Uterus (tissue), 4 donors: ENCODE measurements around the gene C1orf21. TPM values are rescaled to one million over a fixed set of nuclear protein-coding genes. Genes with fewer than 3 reads are reported as not detected.
A peak's percentile ranks its signal among the peaks of the same experiment; 100 is the strongest.

ENCODE experiments used
- DNase-seq, 2 donors: peaks; one replicate each; pipeline ENCODE4 v3.0.0-alpha.2; 2019 to 2020
- H3K27ac ChIP-seq, 2 donors: fragments of 200-600 bp; sonication (generic); 1 replicate in 1 of 2; 2 replicates in 1 of 2; pipeline ENCODE4 v1.5.1; 2016 to 2018
- H3K27me3 ChIP-seq, 2 donors: fragments of 200-600 bp; sonication (generic); one replicate each; pipeline ENCODE4 v1.5.1; 2018 to 2019; ENCODE audit warnings: control low read depth in 1 of 2
- H3K36me3 ChIP-seq, 2 donors: fragments of 200-600 bp; sonication (generic); one replicate each; pipeline ENCODE4 v1.5.1; 2019; ENCODE audit warnings: control low read depth in 1 of 2
- H3K4me1 ChIP-seq, 2 donors: fragments of 200-600 bp; sonication (generic); one replicate each; pipeline ENCODE4 v1.5.1; 2018 to 2019; ENCODE audit warnings: control low read depth in 1 of 2
- H3K4me3 ChIP-seq, 2 donors: fragments of 200-600 bp; sonication (generic); 1 replicate in 1 of 2; 2 replicates in 1 of 2; pipeline ENCODE4 v1.5.1; 2018 to 2019; ENCODE audit warnings: mild to moderate bottlenecking in 1 of 2
- H3K9me3 ChIP-seq, 2 donors: fragments of 200-600 bp; sonication (generic); one replicate each; pipeline ENCODE4 v1.5.1; 2019; ENCODE audit warnings: control low read depth in 1 of 2
- POLR2A ChIP-seq, 2 donors: fragments of 450-650 bp; IDR thresholded peaks; one replicate each; pipeline ENCODE4 v1.6.1; 2016; ENCODE audit warnings: antibody characterized with exemption in 2 of 2, mild to moderate bottlenecking in 1 of 2, moderate library complexity in 1 of 2
- intact Hi-C: fragments of 100-400 bp; cut with DNase I; formaldehyde crosslinking; loops from one replicate; pipeline ENCODE4 v1.15.1; 2023; ENCODE audit warnings: low total_unique reads
- total RNA-seq, 4 donors: library from RNA; depleted of rRNA in 3 of 4; stranded (reverse); fragments of >200 nt in 3 of 4; gene quantifications; one replicate each; pipeline versions ENCODE4 v1.1.0 to v1.2.4, GENCODE V29; 2014 to 2023
- TF ChIP-seq, protein P1 (sequence below), 4 experiments: fragments of 200-600 bp in 2 of 4; fragments of 450-650 bp in 2 of 4; sonication (generic) in 2 of 4; IDR thresholded peaks; one replicate each; pipeline ENCODE4 v1.5.1; 2016 to 2019; ENCODE audit warnings: antibody characterized with exemption in 4 of 4, mild to moderate bottlenecking in 2 of 4, moderate library complexity in 1 of 4
- donor health status: DM: yes; HTN: yes; CAD: no.

The C1orf21 gene
- total RNA-seq, 4 donors from 2014 or later, result 15.0 to 71.0 (median 44.5) TPM

DNA sequence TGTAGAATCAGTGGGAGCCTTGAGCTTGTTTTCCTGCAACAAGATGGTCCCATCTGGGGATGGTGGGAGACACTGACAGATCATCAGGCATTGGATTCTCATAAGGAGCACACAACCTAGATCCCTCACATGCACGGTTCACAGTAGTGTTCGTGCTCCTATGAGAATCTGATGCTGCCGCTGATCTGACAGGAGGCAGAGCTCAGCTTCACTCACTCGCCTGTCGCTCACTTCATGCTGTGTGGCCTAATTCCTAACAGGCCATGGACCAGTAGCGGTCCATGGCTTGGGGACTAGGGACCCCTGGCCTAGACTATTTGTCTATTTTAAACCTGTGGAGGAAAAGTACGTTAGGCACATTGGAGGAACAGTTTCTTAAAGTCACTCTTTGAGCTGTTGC lies 227.8 kb downstream of the C1orf21 start:
- no peaks in the 10 kb centered on the region for H3K27me3 ChIP-seq

DNA sequence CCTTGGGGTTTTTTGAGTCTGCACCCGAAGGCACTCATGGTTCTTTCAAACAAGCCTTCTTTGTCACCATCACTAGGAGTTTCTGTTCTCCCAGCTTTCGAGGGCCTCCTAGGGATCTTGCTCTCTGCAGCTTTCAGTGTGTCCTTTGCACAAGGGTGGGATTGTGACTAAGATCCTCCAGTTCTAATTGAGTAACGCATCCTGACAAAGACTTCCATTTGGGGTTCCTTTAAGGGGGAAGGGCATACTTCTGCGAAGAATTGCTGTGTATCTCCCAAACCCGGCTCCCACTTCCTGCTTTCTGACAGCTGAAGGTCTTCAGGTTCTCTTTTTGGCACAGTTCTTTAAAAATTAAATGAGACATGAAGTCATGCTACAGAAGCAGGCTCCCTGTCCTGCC lies 228.5 kb downstream of the C1orf21 start:
- DNase-seq, result no peak
- H3K4me1 ChIP-seq, result no peaks in the 10 kb centered on the region
- no peak for TF ChIP-seq POLR2A (IDR thresholded peaks at IDR 0.05)
- TF ChIP-seq, protein P1, sequence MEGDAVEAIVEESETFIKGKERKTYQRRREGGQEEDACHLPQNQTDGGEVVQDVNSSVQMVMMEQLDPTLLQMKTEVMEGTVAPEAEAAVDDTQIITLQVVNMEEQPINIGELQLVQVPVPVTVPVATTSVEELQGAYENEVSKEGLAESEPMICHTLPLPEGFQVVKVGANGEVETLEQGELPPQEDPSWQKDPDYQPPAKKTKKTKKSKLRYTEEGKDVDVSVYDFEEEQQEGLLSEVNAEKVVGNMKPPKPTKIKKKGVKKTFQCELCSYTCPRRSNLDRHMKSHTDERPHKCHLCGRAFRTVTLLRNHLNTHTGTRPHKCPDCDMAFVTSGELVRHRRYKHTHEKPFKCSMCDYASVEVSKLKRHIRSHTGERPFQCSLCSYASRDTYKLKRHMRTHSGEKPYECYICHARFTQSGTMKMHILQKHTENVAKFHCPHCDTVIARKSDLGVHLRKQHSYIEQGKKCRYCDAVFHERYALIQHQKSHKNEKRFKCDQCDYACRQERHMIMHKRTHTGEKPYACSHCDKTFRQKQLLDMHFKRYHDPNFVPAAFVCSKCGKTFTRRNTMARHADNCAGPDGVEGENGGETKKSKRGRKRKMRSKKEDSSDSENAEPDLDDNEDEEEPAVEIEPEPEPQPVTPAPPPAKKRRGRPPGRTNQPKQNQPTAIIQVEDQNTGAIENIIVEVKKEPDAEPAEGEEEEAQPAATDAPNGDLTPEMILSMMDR (IDR thresholded peaks at IDR 0.05), result no peak
- intact Hi-C loops, result no loop called here
- H3K4me3 ChIP-seq, result no peak overlapping the region
- H3K36me3 ChIP-seq, result no peaks in the 10 kb centered on the region
- H3K27ac ChIP-seq, result no peak overlapping the region
- H3K27me3 ChIP-seq, result no peaks in the 10 kb centered on the region
- H3K9me3 ChIP-seq, result no peaks in the 10 kb centered on the region

More for the DNA sequence above, 227.8 kb downstream of the C1orf21 start:
- no peak overlapping the region for H3K27ac ChIP-seq
- H3K4me1 ChIP-seq, result no peaks in the 10 kb centered on the region
- TF ChIP-seq, protein P1 (IDR thresholded peaks at IDR 0.05), result no peak
- no peak for TF ChIP-seq POLR2A (IDR thresholded peaks at IDR 0.05)
- no peaks in the 10 kb centered on the region for H3K36me3 ChIP-seq
- no peak for DNase-seq
- intact Hi-C loops, result no loop called here
- no peak overlapping the region for H3K4me3 ChIP-seq
- no peaks in the 10 kb centered on the region for H3K9me3 ChIP-seq

DNA sequence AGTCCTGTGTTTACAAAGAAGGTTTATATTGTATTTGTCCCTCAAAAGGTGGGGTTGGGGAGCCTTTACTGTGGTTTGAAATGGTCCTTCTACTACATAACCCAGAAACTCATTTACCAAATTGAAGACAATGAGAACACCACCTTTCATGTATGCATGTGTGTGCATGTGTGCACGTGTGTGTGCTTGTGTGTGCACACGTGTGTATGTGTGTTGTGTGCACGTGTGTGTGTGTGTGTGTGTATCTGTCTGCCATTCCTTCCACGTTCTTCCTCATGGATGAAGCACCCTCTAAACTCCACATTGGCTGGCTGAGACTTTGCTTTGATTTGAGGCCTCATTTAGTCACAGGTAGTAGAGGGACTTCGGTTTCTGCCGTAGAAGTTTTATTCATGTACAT lies 229.7 kb downstream of the C1orf21 start:
- Histone ChIP-seq H3K36me3 (no peaks in the 10 kb centered on the region), H3K9me3 (no peaks in the 10 kb centered on the region), H3K4me1 (no peaks in the 10 kb centered on the region), H3K27ac (no peak overlapping the region), H3K4me3 (no peak overlapping the region), H3K27me3 (no peaks in the 10 kb centered on the region)
- intact Hi-C loops, result no loop called here
- DNase-seq, result no peak
- TF ChIP-seq, protein P1 (IDR thresholded peaks at IDR 0.05), result no peak
- TF ChIP-seq POLR2A (IDR thresholded peaks at IDR 0.05), result no peak

DNA sequence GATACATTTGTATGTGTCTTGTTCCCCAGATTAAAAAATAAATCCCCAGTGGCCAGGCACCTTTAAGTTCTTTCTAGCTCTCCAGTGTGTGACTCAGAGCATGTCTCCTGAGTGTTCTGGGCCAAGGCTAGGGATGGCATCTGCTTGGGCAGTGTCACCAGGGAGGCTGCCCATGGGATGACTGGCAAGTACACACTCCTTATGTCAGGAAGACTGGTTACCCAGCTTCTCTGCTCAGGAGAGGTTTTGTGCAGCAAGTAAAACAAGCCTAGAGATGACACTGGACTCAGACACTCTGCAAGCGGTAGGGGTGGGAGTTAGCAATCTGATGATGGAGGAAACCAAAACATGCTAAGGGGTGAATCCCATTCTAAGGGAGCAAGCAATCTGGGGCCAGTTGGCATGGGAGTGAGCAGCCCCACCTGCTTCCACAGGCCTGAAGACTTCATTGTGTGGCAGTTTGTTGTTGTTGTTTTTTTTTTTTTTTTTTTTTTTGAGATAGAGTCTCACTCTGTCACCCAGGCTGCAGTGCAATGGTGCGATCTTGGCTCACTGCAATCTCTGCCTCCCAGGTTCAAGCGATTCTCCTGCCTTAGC lies 230.7 kb downstream of the C1orf21 start:
- Histone ChIP-seq H3K4me1 (no peaks in the 10 kb centered on the region), H3K36me3 (no peaks in the 10 kb centered on the region), H3K27ac (no peak overlapping the region), H3K9me3 (no peaks in the 10 kb centered on the region), H3K4me3 (no peak overlapping the region), H3K27me3 (no peaks in the 10 kb centered on the region)
- intact Hi-C loops, result no loop called here
- no peak for DNase-seq
- no peak for TF ChIP-seq POLR2A (IDR thresholded peaks at IDR 0.05)
- TF ChIP-seq, protein P1 (IDR thresholded peaks at IDR 0.05), result no peak

DNA sequence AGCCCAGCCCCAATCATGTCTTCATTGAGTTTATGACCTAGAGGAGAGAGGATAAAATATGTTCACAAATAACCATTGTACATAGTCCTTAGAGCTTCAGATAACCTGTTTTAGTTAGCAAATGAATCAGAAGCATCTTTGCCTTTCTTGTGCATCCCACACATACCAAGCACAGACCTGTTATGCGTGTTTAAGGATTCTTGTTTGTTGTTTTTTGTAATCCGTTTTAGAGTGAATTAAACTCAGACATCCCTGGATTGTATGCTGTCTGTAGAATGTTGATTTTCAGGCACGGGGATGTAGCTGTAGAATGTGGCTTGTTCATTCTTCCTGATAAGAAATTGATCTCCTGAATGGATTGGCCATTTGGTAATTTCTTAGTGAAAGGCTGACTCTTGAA lies 232.0 kb downstream of the C1orf21 start:
- TF ChIP-seq POLR2A (IDR thresholded peaks at IDR 0.05), result no peak
- TF ChIP-seq, protein P1 (IDR thresholded peaks at IDR 0.05), result no peak
- H3K9me3 ChIP-seq, result no peaks in the 10 kb centered on the region
- DNase-seq, result no peak
- H3K4me3 ChIP-seq, result no peak overlapping the region
- peak overlapping the region in 1 of 2 donors; percentile 19 for H3K27ac ChIP-seq
- intact Hi-C loops, result no loop called here
- no peaks in the 10 kb centered on the region for H3K27me3 ChIP-seq
- peaks cover 0 to 13% of the 10 kb centered on the region in 2 donors for H3K4me1 ChIP-seq
- H3K36me3 ChIP-seq, result no peaks in the 10 kb centered on the region
